ENCODE results near the gene GPBP1. TPM values are rescaled to one million over a fixed set of nuclear protein-coding genes. Genes with fewer than 3 reads are reported as not detected.

Gene GPBP1
- total and polyA plus RNA-seq, 2 donors: 122 to 149 TPM

DNA sequence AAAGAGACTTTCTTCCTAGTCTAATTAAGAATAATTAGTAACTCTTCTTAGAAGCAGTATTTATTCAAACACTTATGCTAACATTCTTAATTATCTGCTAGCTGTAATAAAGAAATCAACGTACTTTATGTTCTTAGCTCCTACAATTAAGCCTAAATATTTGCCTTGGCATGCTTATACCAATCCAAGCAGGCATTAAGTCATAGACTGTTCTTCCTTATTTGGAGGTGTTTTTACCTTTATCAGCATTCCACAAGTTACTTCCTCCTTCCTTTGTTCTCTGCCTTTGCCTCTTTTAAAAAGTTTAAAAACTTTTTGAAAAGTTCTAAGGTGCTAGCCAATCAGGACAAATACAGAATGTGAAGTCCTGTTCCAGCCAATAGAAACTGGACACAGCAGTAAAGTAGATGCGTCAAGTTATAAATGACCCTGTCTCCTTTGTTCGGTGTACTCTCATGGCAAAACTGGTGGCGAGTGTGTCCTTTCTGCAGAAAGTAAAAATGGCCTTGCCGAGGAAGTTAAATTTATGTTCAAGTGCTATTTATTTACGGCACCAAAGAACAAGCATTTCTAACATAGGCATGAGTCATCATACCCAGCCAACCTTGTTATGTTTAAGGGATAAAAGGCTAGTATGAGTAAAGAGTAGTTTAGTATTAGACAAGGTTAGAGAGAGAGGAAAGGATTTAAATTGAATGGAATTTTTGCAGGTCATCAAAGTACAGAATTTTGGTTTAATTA is 58.6 kb downstream of the GPBP1 start:
- DNase-seq (ENCODE audit: low read depth in 6 of 9, low spot score in 9 of 9): no peak
- Histone ChIP-seq H3K9me3 (ENCODE audit: control insufficient read depth in 2 of 2, insufficient read depth in 1 of 2, low read length in 1 of 2) (no peaks in the 10 kb centered on the region), H3K4me3 (ENCODE audit: low read length in 2 of 2) (no peak overlapping the region), H3K27ac (ENCODE audit: low read depth in 1 of 2, low read length in 1 of 2) (no peak overlapping the region), H3K36me3 (ENCODE audit: control insufficient read depth in 2 of 2, insufficient read depth in 2 of 2, low read length in 1 of 2) (peaks cover 14 to 49% of the 10 kb centered on the region in 2 donors), H3K27me3 (ENCODE audit: control insufficient read depth in 2 of 2, insufficient read depth in 1 of 2, low read length in 1 of 2) (no peaks in the 10 kb centered on the region), H3K4me1 (ENCODE audit: control insufficient read depth in 2 of 2, insufficient read depth in 2 of 2, low read length in 2 of 2) (no peaks in the 10 kb centered on the region)
- 97% methylated on average over 6 of the region's 6 CpGs for WGBS

DNA sequence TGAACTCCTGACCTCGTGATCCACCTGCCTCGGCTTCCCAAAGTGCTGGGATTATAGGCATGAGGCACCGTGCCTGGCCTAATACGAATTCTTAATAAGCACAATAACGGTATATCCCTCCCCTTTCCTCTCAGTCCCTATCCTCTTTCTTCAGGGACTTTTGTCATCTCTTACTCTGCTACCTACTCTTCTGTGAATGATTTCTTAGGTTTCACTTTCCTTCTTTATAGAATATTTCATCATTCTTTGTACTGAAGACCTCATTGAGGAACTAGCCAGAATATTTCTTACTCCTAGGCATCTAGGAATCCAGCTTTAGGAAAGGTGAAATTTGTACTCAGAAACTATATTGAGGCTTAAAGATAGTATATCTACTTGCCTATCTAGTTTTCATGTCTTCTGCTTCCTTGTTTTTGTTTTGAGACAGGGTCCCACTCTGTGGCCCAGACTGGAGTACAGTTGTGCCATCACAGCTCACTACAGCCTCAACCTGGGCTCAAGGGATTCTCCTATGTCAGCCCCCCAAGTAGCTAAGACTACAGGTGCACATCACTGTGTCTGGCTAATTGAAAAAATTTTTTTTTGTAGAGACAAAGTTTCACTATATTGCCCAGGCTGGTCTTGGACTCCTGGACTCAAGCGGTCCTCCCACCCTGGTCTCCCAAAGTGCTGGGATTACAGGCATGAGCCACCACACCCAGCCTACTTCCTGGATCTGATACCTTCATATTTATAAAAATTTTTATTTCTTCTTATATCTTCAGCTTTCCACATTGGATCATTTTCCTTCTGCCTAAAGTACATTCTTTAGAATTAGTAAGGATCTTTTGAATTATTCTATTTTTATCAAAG is 69.7 kb downstream of the GPBP1 start:
- Histone ChIP-seq H3K4me3 (ENCODE audit: low read length in 2 of 2) (no peak overlapping the region), H3K36me3 (ENCODE audit: control insufficient read depth in 2 of 2, insufficient read depth in 2 of 2, low read length in 1 of 2) (peaks cover 12 to 18% of the 10 kb centered on the region in 2 donors), H3K4me1 (ENCODE audit: control insufficient read depth in 2 of 2, insufficient read depth in 2 of 2, low read length in 2 of 2) (peaks cover 0 to 3% of the 10 kb centered on the region in 2 donors), H3K27me3 (ENCODE audit: control insufficient read depth in 2 of 2, insufficient read depth in 1 of 2, low read length in 1 of 2) (no peaks in the 10 kb centered on the region), H3K27ac (ENCODE audit: low read depth in 1 of 2, low read length in 1 of 2) (no peak overlapping the region), H3K9me3 (ENCODE audit: control insufficient read depth in 2 of 2, insufficient read depth in 1 of 2, low read length in 1 of 2) (no peaks in the 10 kb centered on the region)
- WGBS: 97% methylated on average over 6 of the region's 6 CpGs
- no peak for DNase-seq (ENCODE audit: low read depth in 6 of 9, low spot score in 9 of 9)

DNA sequence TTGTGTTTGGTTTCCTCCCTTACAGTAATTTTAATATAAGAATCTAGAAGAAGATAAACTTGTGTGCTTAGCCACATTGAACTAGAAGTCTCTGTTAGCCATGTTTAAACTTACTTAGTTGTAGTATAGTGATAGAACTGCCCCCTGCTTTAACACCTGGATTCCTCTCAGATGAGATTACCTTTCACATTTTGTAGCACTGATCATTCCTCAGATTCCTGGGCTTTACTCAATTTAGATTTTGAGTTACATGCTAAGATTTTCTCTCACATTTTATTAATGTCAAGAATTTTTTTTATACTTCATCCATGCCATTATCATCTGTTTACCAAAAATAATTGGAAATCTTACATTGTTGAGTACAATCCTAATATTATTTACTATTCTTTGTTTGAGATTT is 70.5 kb downstream of the GPBP1 start:
- no peak for DNase-seq (ENCODE audit: low read depth in 6 of 9, low spot score in 9 of 9)
- H3K9me3 ChIP-seq (ENCODE audit: control insufficient read depth in 2 of 2, insufficient read depth in 1 of 2, low read length in 1 of 2): no peaks in the 10 kb centered on the region
- H3K4me1 ChIP-seq (ENCODE audit: control insufficient read depth in 2 of 2, insufficient read depth in 2 of 2, low read length in 2 of 2): peaks cover 0 to 3% of the 10 kb centered on the region in 2 donors
- no peak overlapping the region for H3K4me3 ChIP-seq (ENCODE audit: low read length in 2 of 2)
- H3K27ac ChIP-seq (ENCODE audit: low read depth in 1 of 2, low read length in 1 of 2): no peak overlapping the region
- no peaks in the 10 kb centered on the region for H3K27me3 ChIP-seq (ENCODE audit: control insufficient read depth in 2 of 2, insufficient read depth in 1 of 2, low read length in 1 of 2)
- H3K36me3 ChIP-seq (ENCODE audit: control insufficient read depth in 2 of 2, insufficient read depth in 2 of 2, low read length in 1 of 2): peaks cover 12 to 17% of the 10 kb centered on the region in 2 donors

DNA sequence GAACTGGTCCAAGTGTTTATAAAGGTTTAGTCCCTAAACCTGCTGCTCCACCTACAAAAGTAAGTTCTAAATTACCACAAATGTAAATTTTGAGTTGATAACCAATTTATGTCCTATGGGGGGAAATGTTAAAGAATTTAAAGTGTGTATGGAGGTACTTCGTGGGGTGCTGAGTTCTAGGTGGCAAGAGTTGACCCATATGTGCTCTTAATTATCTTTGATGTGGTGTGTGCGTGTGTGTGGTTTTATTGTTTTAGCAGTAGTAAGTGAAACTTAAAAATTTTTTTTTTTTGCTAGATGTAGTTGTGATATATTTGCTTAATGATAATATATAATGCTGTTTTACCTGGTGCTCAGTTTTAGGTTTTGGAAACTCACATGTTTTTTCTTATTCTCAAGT is 72.6 kb downstream of the GPBP1 start:
- Histone ChIP-seq H3K36me3 (ENCODE audit: control insufficient read depth in 2 of 2, insufficient read depth in 2 of 2, low read length in 1 of 2) (peaks cover 23 to 33% of the 10 kb centered on the region in 2 donors), H3K27ac (ENCODE audit: low read depth in 1 of 2, low read length in 1 of 2) (no peak overlapping the region), H3K9me3 (ENCODE audit: control insufficient read depth in 2 of 2, insufficient read depth in 1 of 2, low read length in 1 of 2) (no peaks in the 10 kb centered on the region), H3K27me3 (ENCODE audit: control insufficient read depth in 2 of 2, insufficient read depth in 1 of 2, low read length in 1 of 2) (no peaks in the 10 kb centered on the region), H3K4me1 (ENCODE audit: control insufficient read depth in 2 of 2, insufficient read depth in 2 of 2, low read length in 2 of 2) (peaks cover 0 to 3% of the 10 kb centered on the region in 2 donors), H3K4me3 (ENCODE audit: low read length in 2 of 2) (no peak overlapping the region)
- 16% methylated on average over 2 of the region's 2 CpGs for WGBS
- DNase-seq (ENCODE audit: low read depth in 6 of 9, low spot score in 9 of 9): peak in 2 of 9 donors; percentile 2 to 20

DNA sequence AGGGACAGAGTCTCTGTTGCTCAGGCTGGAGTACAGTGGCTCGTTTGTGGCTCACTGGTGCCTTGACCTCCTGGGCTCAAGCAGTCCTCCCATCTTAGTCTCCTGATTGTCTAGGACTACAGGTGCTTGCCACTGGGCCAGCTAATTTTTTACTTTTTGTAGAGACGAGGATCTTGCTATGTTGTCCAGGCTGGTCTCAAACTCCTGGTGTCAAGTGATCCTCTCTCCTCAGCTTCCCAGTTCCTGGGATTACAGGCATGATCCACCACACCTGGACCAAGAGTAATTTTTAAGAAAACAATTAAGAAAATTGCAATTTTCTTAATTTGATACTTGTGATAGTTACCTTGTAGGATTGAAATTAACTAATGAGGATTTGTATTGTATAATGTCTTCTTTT is 73.9 kb downstream of the GPBP1 start:
- Histone ChIP-seq H3K27me3 (ENCODE audit: control insufficient read depth in 2 of 2, insufficient read depth in 1 of 2, low read length in 1 of 2) (no peaks in the 10 kb centered on the region), H3K9me3 (ENCODE audit: control insufficient read depth in 2 of 2, insufficient read depth in 1 of 2, low read length in 1 of 2) (no peaks in the 10 kb centered on the region), H3K4me3 (ENCODE audit: low read length in 2 of 2) (no peak overlapping the region), H3K4me1 (ENCODE audit: control insufficient read depth in 2 of 2, insufficient read depth in 2 of 2, low read length in 2 of 2) (peaks cover 0 to 3% of the 10 kb centered on the region in 2 donors), H3K36me3 (ENCODE audit: control insufficient read depth in 2 of 2, insufficient read depth in 2 of 2, low read length in 1 of 2) (peaks cover 26 to 41% of the 10 kb centered on the region in 2 donors), H3K27ac (ENCODE audit: low read depth in 1 of 2, low read length in 1 of 2) (no peak overlapping the region)
- no peak for DNase-seq (ENCODE audit: low read depth in 6 of 9, low spot score in 9 of 9)
- 99% methylated on average over 2 of the region's 2 CpGs for WGBS

DNA sequence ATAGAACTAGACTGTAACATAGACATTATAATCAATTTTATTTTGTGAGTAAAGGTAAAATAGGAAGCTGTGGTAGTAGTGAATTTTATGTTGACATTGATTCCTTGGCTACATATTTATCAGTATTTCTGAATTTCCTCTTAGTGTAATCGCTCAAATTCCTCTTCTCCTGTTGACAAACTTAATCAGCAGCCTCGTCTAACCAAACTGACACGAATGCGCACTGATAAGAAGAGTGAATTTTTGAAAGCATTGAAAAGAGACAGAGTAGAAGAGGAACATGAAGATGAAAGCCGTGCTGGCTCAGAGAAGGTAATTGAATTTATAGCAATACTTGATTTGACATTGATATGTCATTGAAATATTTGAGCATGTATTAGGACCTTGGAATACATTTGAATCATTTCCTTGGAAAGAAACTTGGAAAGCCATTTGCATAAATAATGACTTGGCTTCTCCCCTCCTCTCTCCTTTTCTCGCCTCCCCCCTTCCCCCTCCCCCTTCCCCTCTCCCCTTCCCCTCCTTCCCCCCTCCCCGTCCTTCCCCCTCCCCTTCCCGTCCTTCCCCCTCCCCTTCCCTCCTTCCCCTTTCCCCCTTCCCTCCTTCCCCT is 75.5 kb downstream of the GPBP1 start:
- Histone ChIP-seq H3K4me3 (ENCODE audit: low read length in 2 of 2) (no peak overlapping the region), H3K4me1 (ENCODE audit: control insufficient read depth in 2 of 2, insufficient read depth in 2 of 2, low read length in 2 of 2) (peaks cover 0 to 3% of the 10 kb centered on the region in 2 donors), H3K27ac (ENCODE audit: low read depth in 1 of 2, low read length in 1 of 2) (no peak overlapping the region), H3K27me3 (ENCODE audit: control insufficient read depth in 2 of 2, insufficient read depth in 1 of 2, low read length in 1 of 2) (no peaks in the 10 kb centered on the region), H3K36me3 (ENCODE audit: control insufficient read depth in 2 of 2, insufficient read depth in 2 of 2, low read length in 1 of 2) (peaks cover 31 to 53% of the 10 kb centered on the region in 2 donors), H3K9me3 (ENCODE audit: control insufficient read depth in 2 of 2, insufficient read depth in 1 of 2, low read length in 1 of 2) (no peaks in the 10 kb centered on the region)
- no peak for DNase-seq (ENCODE audit: low read depth in 6 of 9, low spot score in 9 of 9)
- WGBS: 97% methylated on average over 8 of the region's 8 CpGs

DNA sequence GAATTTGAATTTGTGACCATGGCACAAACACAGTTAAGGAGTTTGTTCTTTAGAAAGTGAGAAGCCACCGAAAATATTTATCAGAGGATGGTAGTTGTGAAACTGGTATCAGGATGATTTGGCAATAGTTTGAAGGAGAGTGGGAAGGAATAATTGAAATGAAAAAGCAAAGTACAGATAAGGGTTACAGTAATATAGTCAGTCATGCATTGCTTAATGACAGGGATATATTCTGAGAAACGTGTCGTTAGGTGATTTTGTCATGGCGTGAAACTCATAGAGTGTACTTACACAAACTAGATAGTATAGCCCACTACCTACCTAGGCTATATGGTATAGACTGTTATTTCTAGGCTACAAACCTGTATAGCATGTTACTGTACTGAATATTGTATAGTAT is 84.2 kb downstream of the GPBP1 start:
- Histone ChIP-seq H3K9me3 (ENCODE audit: control insufficient read depth in 2 of 2, insufficient read depth in 1 of 2, low read length in 1 of 2) (no peaks in the 10 kb centered on the region), H3K4me3 (ENCODE audit: low read length in 2 of 2) (no peak overlapping the region), H3K4me1 (ENCODE audit: control insufficient read depth in 2 of 2, insufficient read depth in 2 of 2, low read length in 2 of 2) (no peaks in the 10 kb centered on the region), H3K27ac (ENCODE audit: low read depth in 1 of 2, low read length in 1 of 2) (no peak overlapping the region), H3K36me3 (ENCODE audit: control insufficient read depth in 2 of 2, insufficient read depth in 2 of 2, low read length in 1 of 2) (peaks cover 10 to 76% of the 10 kb centered on the region in 2 donors), H3K27me3 (ENCODE audit: control insufficient read depth in 2 of 2, insufficient read depth in 1 of 2, low read length in 1 of 2) (no peaks in the 10 kb centered on the region)
- WGBS: 93% methylated on average over 4 of the region's 4 CpGs
- DNase-seq (ENCODE audit: low read depth in 6 of 9, low spot score in 9 of 9): no peak

DNA sequence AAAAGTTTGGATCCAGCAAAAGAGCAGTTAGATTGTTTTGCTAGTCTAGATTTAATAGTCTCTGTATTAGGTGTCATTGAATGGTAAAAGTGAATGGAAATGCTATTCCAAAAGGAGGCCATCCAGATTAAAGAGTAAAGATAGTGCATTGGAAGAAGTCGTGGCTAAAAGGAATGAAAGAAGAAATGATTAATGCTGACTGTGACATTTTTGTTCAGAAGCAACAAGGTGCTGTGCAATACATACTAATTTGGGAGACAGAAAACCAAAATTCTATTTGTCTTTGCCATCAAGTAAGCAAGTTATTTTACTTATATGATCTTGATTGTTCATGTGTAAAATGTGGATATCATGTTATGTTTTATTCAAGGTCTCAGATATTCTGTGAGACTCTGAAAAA is 85.1 kb downstream of the GPBP1 start:
- H3K4me1 ChIP-seq (ENCODE audit: control insufficient read depth in 2 of 2, insufficient read depth in 2 of 2, low read length in 2 of 2): no peaks in the 10 kb centered on the region
- DNase-seq (ENCODE audit: low read depth in 6 of 9, low spot score in 9 of 9): no peak
- H3K9me3 ChIP-seq (ENCODE audit: control insufficient read depth in 2 of 2, insufficient read depth in 1 of 2, low read length in 1 of 2): no peaks in the 10 kb centered on the region
- H3K4me3 ChIP-seq (ENCODE audit: low read length in 2 of 2): no peak overlapping the region
- peaks cover 7 to 75% of the 10 kb centered on the region in 2 donors for H3K36me3 ChIP-seq (ENCODE audit: control insufficient read depth in 2 of 2, insufficient read depth in 2 of 2, low read length in 1 of 2)
- 98% methylated on average over 1 of the region's 1 CpG for WGBS
- no peaks in the 10 kb centered on the region for H3K27me3 ChIP-seq (ENCODE audit: control insufficient read depth in 2 of 2, insufficient read depth in 1 of 2, low read length in 1 of 2)
- H3K27ac ChIP-seq (ENCODE audit: low read depth in 1 of 2, low read length in 1 of 2): no peak overlapping the region

DNA sequence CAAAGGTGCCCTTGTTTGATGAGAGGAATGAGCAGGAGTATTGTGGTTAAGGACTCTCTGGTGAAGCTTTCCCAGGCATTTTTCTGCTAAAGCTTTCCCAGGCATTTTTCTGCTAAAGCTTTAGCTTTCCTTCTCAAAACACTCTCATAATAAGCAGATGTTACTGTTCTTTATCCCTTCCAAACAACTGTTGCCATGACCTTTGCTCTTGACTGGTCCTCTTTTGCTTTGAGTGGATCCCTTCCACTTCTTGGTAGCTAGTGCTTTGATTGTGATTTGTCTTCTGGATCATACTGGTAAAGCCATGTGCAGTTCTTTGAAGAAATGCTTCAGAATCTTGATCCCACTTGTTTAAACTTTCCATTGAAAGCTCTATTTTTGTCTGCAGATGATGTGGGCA is 85.8 kb downstream of the GPBP1 start:
- Histone ChIP-seq H3K27ac (ENCODE audit: low read depth in 1 of 2, low read length in 1 of 2) (no peak overlapping the region), H3K4me1 (ENCODE audit: control insufficient read depth in 2 of 2, insufficient read depth in 2 of 2, low read length in 2 of 2) (no peaks in the 10 kb centered on the region), H3K27me3 (ENCODE audit: control insufficient read depth in 2 of 2, insufficient read depth in 1 of 2, low read length in 1 of 2) (no peaks in the 10 kb centered on the region), H3K4me3 (ENCODE audit: low read length in 2 of 2) (no peak overlapping the region), H3K9me3 (ENCODE audit: control insufficient read depth in 2 of 2, insufficient read depth in 1 of 2, low read length in 1 of 2) (no peaks in the 10 kb centered on the region), H3K36me3 (ENCODE audit: control insufficient read depth in 2 of 2, insufficient read depth in 2 of 2, low read length in 1 of 2) (peaks cover 6 to 77% of the 10 kb centered on the region in 2 donors)
- DNase-seq (ENCODE audit: low read depth in 6 of 9, low spot score in 9 of 9): no peak

Data from thymus (tissue), 11 donors.